SK-N-SH treated with all-trans-retinoic acid at 6 μM for 48 hours (cell line): ENCODE measurements around the gene PHETA2.
"Not testable (repeated sequence)": the region's sequence is repeated elsewhere in the genome, so short reads cannot be mapped to it uniquely, and the experiment has no call there.

Source experiments
- ATAC-seq: fragments of 200-7000 bp; cut with Tn5 transposase; 3 replicates; pipeline ENCODE4 v1.9.1; 2020; ENCODE audit warnings: mild to moderate bottlenecking, moderate library complexity
- ARNTL ChIP-seq: fragments of 450-650 bp; formaldehyde crosslinking; IDR thresholded peaks from 2 replicates; pipeline ENCODE4 v1.5.0; 2020; ENCODE audit warnings: low read depth, mild to moderate bottlenecking, moderate library complexity, borderline replicate concordance
- BACH2 ChIP-seq: fragments of 250-450 bp; sonication (Bioruptor Pico); IDR thresholded peaks from 2 replicates; pipeline ENCODE4 v1.9.0; 2021; ENCODE audit warnings: mild to moderate bottlenecking, borderline replicate concordance
- CREB5 ChIP-seq: fragments of 250-450 bp; sonication (Bioruptor Pico); IDR thresholded peaks from 2 replicates; pipeline ENCODE4 v1.5.1; 2020; ENCODE audit warnings: low read depth, mild to moderate bottlenecking, moderate library complexity
- CSDC2 ChIP-seq: fragments of 250-450 bp; sonication (Bioruptor Pico); IDR thresholded peaks from 2 replicates; pipeline ENCODE4 v1.5.0; 2020; ENCODE audit warnings: mild to moderate bottlenecking, moderate library complexity
- CSRNP3 ChIP-seq: fragments of 250-450 bp; sonication (Bioruptor Pico); IDR thresholded peaks from 2 replicates; pipeline ENCODE4 v1.5.1; 2021; ENCODE audit warnings: mild to moderate bottlenecking, moderate library complexity
- ESRRG ChIP-seq: fragments of 250-450 bp; sonication (Bioruptor Pico); IDR thresholded peaks from 2 replicates; pipeline ENCODE4 v1.6.1; 2021; ENCODE audit warnings: mild to moderate bottlenecking
- GLIS3 ChIP-seq: fragments of 250-450 bp; sonication (Bioruptor Pico); IDR thresholded peaks from 2 replicates; pipeline ENCODE4 v1.5.0; 2020; ENCODE audit warnings: mild to moderate bottlenecking, moderate library complexity
- PATZ1 ChIP-seq: fragments of 250-450 bp; sonication (Bioruptor Pico); IDR thresholded peaks from 2 replicates; pipeline ENCODE4 v1.8.0; 2020; ENCODE audit warnings: mild to moderate bottlenecking, moderate library complexity, borderline replicate concordance
- POU6F1 ChIP-seq: fragments of 250-450 bp; sonication (Bioruptor Pico); IDR thresholded peaks from 2 replicates; pipeline ENCODE4 v1.8.0; 2021; ENCODE audit warnings: low read depth, mild to moderate bottlenecking, moderate library complexity, borderline replicate concordance
- PPARA ChIP-seq: fragments of 250-450 bp; sonication (Bioruptor Pico); IDR thresholded peaks from 2 replicates; pipeline ENCODE4 v1.5.0; 2020; ENCODE audit warnings: mild to moderate bottlenecking, borderline replicate concordance
- RARB ChIP-seq: fragments of 250-450 bp; sonication (Bioruptor Pico); IDR thresholded peaks from 2 replicates; pipeline ENCODE4 v1.8.0; 2021; ENCODE audit warnings: mild to moderate bottlenecking, moderate library complexity
- SNAI2 ChIP-seq: fragments of 250-450 bp; sonication (Bioruptor Pico); IDR thresholded peaks from 2 replicates; pipeline ENCODE4 v1.5.0; 2020; ENCODE audit warnings: mild to moderate bottlenecking, moderate library complexity
- TCF4 ChIP-seq: fragments of 250-450 bp; sonication (Bioruptor Pico); IDR thresholded peaks from 2 replicates; pipeline ENCODE4 v1.8.0; 2021; ENCODE audit warnings: mild to moderate bottlenecking, moderate library complexity, borderline replicate concordance
- TOX ChIP-seq: fragments of 250-450 bp; sonication (Bioruptor Pico); IDR thresholded peaks from 2 replicates; pipeline ENCODE4 v1.8.0; 2021; ENCODE audit warnings: mild to moderate bottlenecking, moderate library complexity, borderline replicate concordance
- TSHZ2 ChIP-seq: fragments of 250-450 bp; sonication (Bioruptor Pico); IDR thresholded peaks from 2 replicates; pipeline ENCODE4 v1.5.0; 2020; ENCODE audit warnings: mild to moderate bottlenecking, moderate library complexity
- ZC3H10 ChIP-seq: fragments of 250-450 bp; sonication (Bioruptor Pico); IDR thresholded peaks from 2 replicates; pipeline ENCODE4 v1.5.1; 2021; ENCODE audit warnings: mild to moderate bottlenecking, moderate library complexity
- ZFP30 ChIP-seq: fragments of 450-650 bp; formaldehyde crosslinking; IDR thresholded peaks from 2 replicates; pipeline ENCODE4 v1.5.0; 2022; ENCODE audit warnings: mild to moderate bottlenecking, moderate library complexity
- ZNF70 ChIP-seq: fragments of 450-650 bp; formaldehyde crosslinking; IDR thresholded peaks from 2 replicates; pipeline ENCODE4 v1.5.0; 2020; ENCODE audit warnings: mild to moderate bottlenecking, moderate library complexity

PHETA2 gene

GRCh38 chr22:42070517-42071422 is 3.3 kb upstream of the PHETA2 start, which contains the start of gene NAGA:
TSS of gene NAGA (minus strand) at chr22:42070812. CDS start at chr22:42070297, 515 bp downstream.
- TF ChIP-seq ARNTL (CRISPR knock-in tag) (no peak), SNAI2 (CRISPR knock-in tag) (no peak), CSRNP3 (CRISPR knock-in tag) (no peak)
- ATAC-seq = peak; percentile 99

GRCh38 chr22:42071508-42071907 is 2.5 kb upstream of the PHETA2 start:
- ATAC-seq = not testable (repeated sequence)

- ATAC-seq = no peak
- no peak for TF ChIP-seq ESRRG
- no peak for TF ChIP-seq CSRNP3 (CRISPR knock-in tag)
- no peak for TF ChIP-seq BACH2
- no peak for TF ChIP-seq TOX (CRISPR knock-in tag)
- no peak for TF ChIP-seq ARNTL (CRISPR knock-in tag)
- no peak for TF ChIP-seq ZFP30 (CRISPR knock-in tag)
- no peak for TF ChIP-seq GLIS3 (CRISPR knock-in tag)
- TF ChIP-seq CSDC2 (CRISPR knock-in tag) = no peak
- TF ChIP-seq CREB5 (CRISPR knock-in tag) = no peak
- TF ChIP-seq ZNF70 (CRISPR knock-in tag) = no peak
- no peak for TF ChIP-seq TSHZ2 (CRISPR knock-in tag)
- no peak for TF ChIP-seq PPARA
- no peak for TF ChIP-seq TCF4 (CRISPR knock-in tag)
- no peak for TF ChIP-seq POU6F1 (CRISPR knock-in tag)
- no peak for TF ChIP-seq RARB (CRISPR knock-in tag)
- TF ChIP-seq ZC3H10 (CRISPR knock-in tag) = no peak
- TF ChIP-seq PATZ1 (CRISPR knock-in tag) = no peak
Measured at GRCh38 chr22:42072606-42073330, 1.3 kb upstream of the PHETA2 start.
